GM23338 (cell line): ENCODE data around the gene SMU1. TPM values are rescaled to one million over a fixed set of nuclear protein-coding genes. Genes with fewer than 3 reads are reported as not detected.
A peak's percentile ranks its signal among the peaks of the same experiment; 100 is the strongest.

Experiments used
- ATAC-seq: fragments of 200-7000 bp; cut with Tn5 transposase; 3 replicates; pipeline ENCODE4 v1.9.1; 2020
- DNase-seq: peaks from one replicate; pipeline ENCODE4 v3.0.0-alpha.2; 2015; ENCODE audit warnings: low spot score
- H2AFZ ChIP-seq: fragments of 200-600 bp; sonication (generic); 2 replicates; pipeline ENCODE4 v1.8.0; 2016; ENCODE audit warnings: antibody characterized with exemption, mild to moderate bottlenecking, moderate library complexity
- H3F3A ChIP-seq: fragments of 200-600 bp; sonication (generic); replicated peaks from 2 replicates; pipeline ENCODE4 v1.8.0; 2017; ENCODE audit warnings: antibody characterized with exemption, mixed run types, low read depth
- H3K27ac ChIP-seq: fragments of 200-600 bp; sonication (generic); 2 replicates; pipeline ENCODE4 v1.6.1; 2016; ENCODE audit warnings: low read depth
- H3K27me3 ChIP-seq: fragments of 200-600 bp; sonication (generic); 2 replicates; pipeline ENCODE4 v1.8.0; 2016; ENCODE audit warnings: mild to moderate bottlenecking, mixed run types, moderate library complexity; ENCODE audit not compliant: insufficient read depth
- H3K36me3 ChIP-seq: fragments of 200-600 bp; sonication (generic); 2 replicates; pipeline ENCODE4 v1.8.0; 2016; ENCODE audit warnings: mild to moderate bottlenecking; ENCODE audit not compliant: insufficient read depth
- H3K4me1 ChIP-seq: fragments of 200-600 bp; sonication (generic); 2 replicates; pipeline ENCODE4 v1.8.0; 2016; ENCODE audit warnings: mild to moderate bottlenecking, moderate library complexity; ENCODE audit not compliant: insufficient read depth
- H3K4me2 ChIP-seq: fragments of 200-600 bp; sonication (generic); 2 replicates; pipeline ENCODE4 v1.7.1; 2017; ENCODE audit warnings: mixed run types
- H3K4me3 ChIP-seq: fragments of 200-600 bp; sonication (generic); 2 replicates; pipeline ENCODE4 v1.6.1; 2016; ENCODE audit warnings: mixed run types
- H3K79me2 ChIP-seq: fragments of 200-600 bp; sonication (generic); replicated peaks from 2 replicates; pipeline ENCODE4 v1.8.0; 2017; ENCODE audit warnings: mild to moderate bottlenecking; ENCODE audit not compliant: insufficient read depth
- H3K9me2 ChIP-seq: fragments of 200-600 bp; sonication (generic); 2 replicates; pipeline ENCODE4 v1.8.0; 2017; ENCODE audit not compliant: insufficient read depth
- H4K20me1 ChIP-seq: fragments of 200-600 bp; sonication (generic); replicated peaks from 2 replicates; pipeline ENCODE4 v1.8.0; 2017; ENCODE audit warnings: mild to moderate bottlenecking; ENCODE audit not compliant: insufficient read depth
- H3K27ac Mint-ChIP-seq: 2 replicates; pipeline ENCODE4 v1.8.0; 2020; ENCODE audit warnings: inconsistent platforms, mild to moderate bottlenecking, moderate library complexity, mixed read lengths
- H3K27me3 Mint-ChIP-seq: 3 replicates; pipeline ENCODE4 v1.8.0; 2022; ENCODE audit warnings: low read depth, mild to moderate bottlenecking, moderate library complexity, mixed read lengths, inconsistent platforms; ENCODE audit not compliant: insufficient read depth, poor library complexity
- H3K36me3 Mint-ChIP-seq: 3 replicates; pipeline ENCODE4 v1.8.0; 2021; ENCODE audit warnings: low read depth, mild to moderate bottlenecking, inconsistent platforms, moderate library complexity, mixed read lengths
- H3K4me1 Mint-ChIP-seq: 3 replicates; pipeline ENCODE4 v1.8.0; 2020; ENCODE audit warnings: mild to moderate bottlenecking, inconsistent platforms, mixed read lengths
- H3K4me3 Mint-ChIP-seq: 3 replicates; pipeline ENCODE4 v1.8.0; 2021; ENCODE audit warnings: moderate library complexity, mild to moderate bottlenecking, inconsistent platforms, mixed read lengths
- H3K9me3 Mint-ChIP-seq: 3 replicates; pipeline ENCODE4 v1.8.0; 2020; ENCODE audit warnings: moderate library complexity, mild to moderate bottlenecking, inconsistent platforms, mixed read lengths
- CREB1 ChIP-seq: fragments of 250-450 bp; sonication (Bioruptor Pico); IDR thresholded peaks from 2 replicates; pipeline ENCODE4 v1.5.0; 2020; ENCODE audit warnings: low read depth, mild to moderate bottlenecking, moderate library complexity
- JUNB ChIP-seq: IDR thresholded peaks from one replicate; pipeline ENCODE4 v1.6.1; 2016; ENCODE audit warnings: antibody characterized with exemption; ENCODE audit not compliant: unreplicated experiment
- POLR2AphosphoS5 ChIP-seq: IDR thresholded peaks from 2 replicates; pipeline ENCODE4 v1.6.1; 2016; ENCODE audit warnings: antibody characterized with exemption, low read depth
- STAT1 ChIP-seq: IDR thresholded peaks from one replicate; pipeline ENCODE4 v1.6.1; 2016; ENCODE audit warnings: antibody characterized with exemption; ENCODE audit not compliant: unreplicated experiment
- ZNF331 ChIP-seq: fragments of 250-450 bp; sonication (Bioruptor Pico); IDR thresholded peaks from 2 replicates; pipeline ENCODE4 v1.5.0; 2020; ENCODE audit warnings: low read depth, mild to moderate bottlenecking, moderate library complexity
- polyA plus RNA-seq: library from polyadenylated mRNA; unstranded; fragments of >200 nt; fragmentation: Nextera tagmentation; extraction: Ambion mirVana; gene quantifications from 2 replicates; pipeline ENCODE4 v1.2.1, GENCODE V29; 2016
- total RNA-seq: library from RNA; depleted of rRNA; stranded (reverse); fragments of >200 nt; shearing (Covaris generic); gene quantifications from 2 replicates; pipeline ENCODE4 v1.2.3, GENCODE V29; 2014
- TF ChIP-seq, protein P1 (sequence below): fragments of 250-450 bp; sonication (Bioruptor Pico); IDR thresholded peaks from 2 replicates; pipeline ENCODE4 v1.5.0; 2020; ENCODE audit warnings: mild to moderate bottlenecking, moderate library complexity

Gene SMU1
- total and polyA plus RNA-seq, 2 experiments from 2014 or later, result 14.3 to 23.8 TPM

GRCh38 chr9:33017283-33018041, 59.0 kb downstream of the SMU1 start (continued):
- no peak for TF ChIP-seq ZNF331

DNA sequence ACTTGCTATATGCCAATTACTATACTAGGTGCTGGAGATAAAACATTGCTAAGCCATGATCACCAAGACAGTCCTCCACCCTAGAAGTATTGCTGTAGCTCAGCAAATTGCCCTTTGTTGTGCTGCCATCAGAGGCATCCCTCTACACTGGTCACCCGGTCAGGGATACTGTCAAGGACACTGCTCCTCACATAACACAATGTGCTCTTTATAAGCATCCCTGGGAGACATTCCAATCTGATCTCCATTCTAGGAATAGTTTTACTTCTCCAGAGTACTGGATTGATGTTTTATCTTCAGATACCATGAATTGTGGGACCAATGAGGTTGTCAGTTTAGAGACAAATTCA, 61.8 kb downstream of the SMU1 start:
- peaks cover 5% of the 10 kb centered on the region; the same call in 1 of the 2 replicates for H3F3A ChIP-seq
- H3K36me3 ChIP-seq, result no peaks in the 10 kb centered on the region
- H3K27me3 ChIP-seq, result no peaks in the 10 kb centered on the region
- peak overlapping the region; percentile 35 for H3K4me2 ChIP-seq
- H3K4me3 Mint-ChIP-seq, result peak overlapping the region; percentile 22; the same call in 1 of the 3 replicates
- no peaks in the 10 kb centered on the region for H3K9me3 Mint-ChIP-seq
- peak overlapping the region; percentile 18 for H3K27ac ChIP-seq
- H3K27ac Mint-ChIP-seq, result no peak overlapping the region
- H3K36me3 Mint-ChIP-seq, result peaks cover 4% of the 10 kb centered on the region; the same call in 2 of the 3 replicates
- H3K4me1 Mint-ChIP-seq, result peaks cover 29% of the 10 kb centered on the region
- ATAC-seq (peak; percentile 58), DNase-seq (peak; percentile 24)
- H3K27me3 Mint-ChIP-seq, result peaks cover 4% of the 10 kb centered on the region
- no peak overlapping the region for H2AFZ ChIP-seq
- H3K9me2 ChIP-seq, result no peaks in the 10 kb centered on the region
- TF ChIP-seq POLR2AphosphoS5, result no peak
- no peak for TF ChIP-seq CREB1
- TF ChIP-seq, protein P1, sequence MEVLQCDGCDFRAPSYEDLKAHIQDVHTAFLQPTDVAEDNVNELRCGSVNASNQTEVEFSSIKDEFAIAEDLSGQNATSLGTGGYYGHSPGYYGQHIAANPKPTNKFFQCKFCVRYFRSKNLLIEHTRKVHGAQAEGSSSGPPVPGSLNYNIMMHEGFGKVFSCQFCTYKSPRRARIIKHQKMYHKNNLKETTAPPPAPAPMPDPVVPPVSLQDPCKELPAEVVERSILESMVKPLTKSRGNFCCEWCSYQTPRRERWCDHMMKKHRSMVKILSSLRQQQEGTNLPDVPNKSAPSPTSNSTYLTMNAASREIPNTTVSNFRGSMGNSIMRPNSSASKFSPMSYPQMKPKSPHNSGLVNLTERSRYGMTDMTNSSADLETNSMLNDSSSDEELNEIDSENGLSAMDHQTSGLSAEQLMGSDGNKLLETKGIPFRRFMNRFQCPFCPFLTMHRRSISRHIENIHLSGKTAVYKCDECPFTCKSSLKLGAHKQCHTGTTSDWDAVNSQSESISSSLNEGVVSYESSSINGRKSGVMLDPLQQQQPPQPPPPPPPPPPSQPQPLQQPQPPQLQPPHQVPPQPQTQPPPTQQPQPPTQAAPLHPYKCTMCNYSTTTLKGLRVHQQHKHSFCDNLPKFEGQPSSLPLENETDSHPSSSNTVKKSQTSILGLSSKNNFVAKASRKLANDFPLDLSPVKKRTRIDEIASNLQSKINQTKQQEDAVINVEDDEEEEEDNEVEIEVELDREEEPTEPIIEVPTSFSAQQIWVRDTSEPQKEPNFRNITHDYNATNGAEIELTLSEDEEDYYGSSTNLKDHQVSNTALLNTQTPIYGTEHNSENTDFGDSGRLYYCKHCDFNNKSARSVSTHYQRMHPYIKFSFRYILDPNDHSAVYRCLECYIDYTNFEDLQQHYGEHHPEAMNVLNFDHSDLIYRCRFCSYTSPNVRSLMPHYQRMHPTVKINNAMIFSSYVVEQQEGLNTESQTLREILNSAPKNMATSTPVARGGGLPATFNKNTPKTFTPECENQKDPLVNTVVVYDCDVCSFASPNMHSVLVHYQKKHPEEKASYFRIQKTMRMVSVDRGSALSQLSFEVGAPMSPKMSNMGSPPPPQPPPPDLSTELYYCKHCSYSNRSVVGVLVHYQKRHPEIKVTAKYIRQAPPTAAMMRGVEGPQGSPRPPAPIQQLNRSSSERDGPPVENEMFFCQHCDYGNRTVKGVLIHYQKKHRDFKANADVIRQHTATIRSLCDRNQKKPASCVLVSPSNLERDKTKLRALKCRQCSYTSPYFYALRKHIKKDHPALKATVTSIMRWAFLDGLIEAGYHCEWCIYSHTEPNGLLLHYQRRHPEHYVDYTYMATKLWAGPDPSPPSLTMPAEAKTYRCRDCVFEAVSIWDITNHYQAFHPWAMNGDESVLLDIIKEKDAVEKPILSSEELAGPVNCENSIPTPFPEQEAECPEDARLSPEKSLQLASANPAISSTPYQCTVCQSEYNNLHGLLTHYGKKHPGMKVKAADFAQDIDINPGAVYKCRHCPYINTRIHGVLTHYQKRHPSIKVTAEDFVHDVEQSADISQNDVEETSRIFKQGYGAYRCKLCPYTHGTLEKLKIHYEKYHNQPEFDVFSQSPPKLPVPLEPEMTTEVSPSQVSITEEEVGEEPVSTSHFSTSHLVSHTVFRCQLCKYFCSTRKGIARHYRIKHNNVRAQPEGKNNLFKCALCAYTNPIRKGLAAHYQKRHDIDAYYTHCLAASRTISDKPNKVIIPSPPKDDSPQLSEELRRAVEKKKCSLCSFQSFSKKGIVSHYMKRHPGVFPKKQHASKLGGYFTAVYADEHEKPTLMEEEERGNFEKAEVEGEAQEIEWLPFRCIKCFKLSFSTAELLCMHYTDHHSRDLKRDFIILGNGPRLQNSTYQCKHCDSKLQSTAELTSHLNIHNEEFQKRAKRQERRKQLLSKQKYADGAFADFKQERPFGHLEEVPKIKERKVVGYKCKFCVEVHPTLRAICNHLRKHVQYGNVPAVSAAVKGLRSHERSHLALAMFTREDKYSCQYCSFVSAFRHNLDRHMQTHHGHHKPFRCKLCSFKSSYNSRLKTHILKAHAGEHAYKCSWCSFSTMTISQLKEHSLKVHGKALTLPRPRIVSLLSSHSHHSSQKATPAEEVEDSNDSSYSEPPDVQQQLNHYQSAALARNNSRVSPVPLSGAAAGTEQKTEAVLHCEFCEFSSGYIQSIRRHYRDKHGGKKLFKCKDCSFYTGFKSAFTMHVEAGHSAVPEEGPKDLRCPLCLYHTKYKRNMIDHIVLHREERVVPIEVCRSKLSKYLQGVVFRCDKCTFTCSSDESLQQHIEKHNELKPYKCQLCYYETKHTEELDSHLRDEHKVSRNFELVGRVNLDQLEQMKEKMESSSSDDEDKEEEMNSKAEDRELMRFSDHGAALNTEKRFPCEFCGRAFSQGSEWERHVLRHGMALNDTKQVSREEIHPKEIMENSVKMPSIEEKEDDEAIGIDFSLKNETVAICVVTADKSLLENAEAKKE (CRISPR knock-in tag), result no peak
- no peak for TF ChIP-seq JUNB
- no peak for TF ChIP-seq STAT1
- no peaks in the 10 kb centered on the region; the same call in 1 of the 2 replicates for H4K20me1 ChIP-seq
- H3K79me2 ChIP-seq, result peaks cover 21% of the 10 kb centered on the region; the same call in 1 of the 2 replicates
- H3K4me3 ChIP-seq, result no peak overlapping the region
- H3K4me1 ChIP-seq, result peaks cover 38% of the 10 kb centered on the region
